Erythroblast (primary cell): Measurements from ENCODE around the gene CFDP1.

Experiments used
- GATA1 ChIP-seq: IDR thresholded peaks from 2 replicates; pipeline ENCODE4 v1.6.1; 2011; ENCODE audit warnings: low read depth, mild to moderate bottlenecking, control low read depth, low read length, moderate library complexity
- POLR2A ChIP-seq: IDR thresholded peaks from 2 replicates; pipeline ENCODE4 v1.6.1; 2011; ENCODE audit warnings: mild to moderate bottlenecking, low read length

DNA sequence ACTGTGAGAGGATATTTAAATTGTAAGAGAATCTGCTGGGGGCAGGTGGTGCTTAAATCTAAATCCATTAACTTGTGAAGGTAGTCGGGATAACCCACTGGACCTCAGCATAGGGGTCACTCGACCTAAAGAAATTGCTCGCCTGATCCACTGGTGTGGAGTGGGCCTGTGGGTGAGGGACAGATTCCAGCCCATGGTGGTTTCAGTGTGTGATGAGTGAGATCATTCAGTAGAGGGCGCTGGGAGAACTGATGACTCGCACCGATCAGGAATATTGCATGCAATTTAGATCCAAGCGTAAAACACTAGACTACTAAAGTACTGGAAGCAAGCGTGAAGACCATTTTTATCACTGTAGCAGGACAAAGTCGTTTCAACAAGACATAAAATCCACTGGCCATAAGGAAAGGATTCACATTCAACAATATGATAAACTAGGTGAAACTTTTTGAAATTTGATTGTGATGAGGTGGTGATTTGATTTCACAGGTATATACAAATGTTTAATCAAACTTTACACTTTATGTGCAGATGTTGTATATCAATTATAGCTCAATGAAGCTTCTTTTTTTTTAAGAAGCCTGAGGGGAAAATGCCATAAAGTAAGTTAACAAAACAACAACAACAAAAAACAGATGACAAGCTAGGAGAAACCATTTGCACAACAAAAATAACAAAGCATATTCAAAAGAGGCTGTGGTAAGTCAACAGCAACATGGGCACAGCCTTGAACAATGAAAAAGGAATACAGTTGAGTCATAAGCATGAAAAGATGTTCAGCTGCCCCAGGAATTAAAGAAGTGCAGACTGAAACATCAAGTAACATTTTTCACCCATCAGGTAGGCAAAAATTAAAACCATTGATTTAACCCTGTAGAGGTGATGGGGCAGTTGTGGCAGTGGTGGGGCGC is 38.7 kb upstream of the CFDP1 start:
- TF ChIP-seq POLR2A (no peak), GATA1 (no peak)
